Activated CD8-positive, alpha-beta memory T cell treated with anti-CD3 and anti-CD28 coated beads, Interleukin-2, amount 50 U/mL, for 24 hours (primary cell): ENCODE data around the gene LAMC2.

Source experiments
- DNase-seq: peaks from one replicate; pipeline ENCODE4 v3.0.0-alpha.2; 2020; ENCODE audit errors: extremely low read depth

The LAMC2 gene

DNA sequence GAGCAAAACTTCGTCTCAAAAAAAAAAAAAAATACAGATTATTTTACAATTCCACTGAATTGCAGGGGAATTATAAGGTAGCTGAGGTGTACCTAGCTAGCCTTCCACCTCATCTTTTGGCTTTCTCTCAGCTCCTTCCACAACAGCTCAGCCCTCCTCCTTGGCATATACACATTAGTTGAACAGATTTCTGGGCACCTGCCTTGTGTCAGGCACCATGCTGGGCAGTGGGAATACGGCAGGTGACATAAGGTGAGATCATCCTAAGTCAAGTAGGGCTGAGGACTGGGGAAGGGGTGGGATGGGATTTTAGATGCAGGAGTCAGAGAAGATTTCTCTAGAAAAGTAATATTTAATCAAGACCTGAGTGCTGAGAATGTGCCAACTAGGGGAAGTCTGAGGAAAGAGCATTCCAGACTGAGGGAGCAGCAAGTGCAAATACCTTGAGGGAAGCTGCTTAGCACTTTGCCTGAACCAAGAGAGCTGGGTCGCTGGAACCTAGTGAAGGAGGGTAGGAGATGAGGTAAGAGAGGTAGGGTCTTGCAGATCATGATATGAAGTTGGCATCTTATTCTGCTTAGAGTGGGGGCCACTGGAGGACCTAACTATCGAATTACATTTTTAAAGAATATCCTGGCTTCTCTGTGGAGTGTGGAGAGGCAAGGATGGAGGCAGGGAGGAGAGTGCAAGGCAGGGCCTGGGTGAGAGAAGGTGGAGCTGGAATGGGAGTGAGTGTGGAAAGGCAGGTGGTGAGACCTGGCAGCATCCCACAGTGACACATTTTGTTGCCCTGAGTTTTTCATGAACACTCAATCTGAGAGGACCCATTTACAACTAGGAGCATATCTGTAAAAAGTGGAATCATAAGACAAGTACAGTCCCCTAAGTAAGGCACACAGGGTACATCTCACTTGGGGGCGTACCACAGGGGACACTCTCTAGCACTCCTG, 28.2 kb downstream of the LAMC2 start:
- no peak for DNase-seq

DNA sequence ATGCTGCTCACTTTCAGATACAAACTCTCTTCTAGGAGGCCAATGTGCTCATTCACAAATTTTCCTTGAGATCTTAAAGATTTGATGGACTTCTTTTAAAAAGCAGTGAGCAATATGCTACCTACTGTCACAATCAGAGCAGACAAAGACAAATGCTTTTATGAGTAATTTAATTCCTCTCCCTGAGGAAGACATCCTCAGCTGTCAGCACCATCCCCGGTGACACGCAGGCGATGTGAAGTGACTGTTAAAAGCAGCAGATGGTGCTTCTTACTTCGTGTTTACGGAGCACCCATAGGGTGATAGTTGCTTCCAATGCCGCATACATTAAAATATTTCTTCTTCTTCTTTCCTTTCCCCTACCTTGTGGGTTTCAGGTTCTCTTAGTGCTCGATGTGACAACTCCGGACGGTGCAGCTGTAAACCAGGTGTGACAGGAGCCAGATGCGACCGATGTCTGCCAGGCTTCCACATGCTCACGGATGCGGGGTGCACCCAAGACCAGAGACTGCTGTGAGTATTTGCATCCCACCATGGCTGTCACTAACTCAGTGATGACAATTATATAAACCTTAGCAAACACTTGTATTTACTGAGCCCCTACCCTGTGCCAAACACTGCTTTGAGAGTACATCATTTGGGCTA, 29.1 kb downstream of the LAMC2 start:
- no peak for DNase-seq

DNA sequence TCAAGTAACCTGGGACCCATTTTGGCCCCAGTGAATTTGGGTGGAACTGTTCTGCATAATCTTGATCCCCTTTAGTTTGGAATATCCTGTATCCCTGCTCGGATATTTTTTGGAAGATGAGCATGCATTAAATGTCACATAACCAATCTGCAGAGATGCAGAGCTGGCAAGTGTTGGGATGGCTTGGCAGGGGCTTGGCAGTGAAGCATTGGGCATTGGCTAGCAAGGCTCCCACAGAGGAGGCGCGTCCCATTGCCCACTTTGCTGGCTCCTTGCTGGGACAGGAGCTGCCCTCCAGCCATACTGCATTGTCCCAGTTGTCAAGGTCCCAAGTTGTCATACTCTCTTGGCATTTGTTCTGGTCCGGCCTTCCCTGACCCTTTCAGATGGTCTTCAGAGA, 29.9 kb downstream of the LAMC2 start:
- DNase-seq: no peak

DNA sequence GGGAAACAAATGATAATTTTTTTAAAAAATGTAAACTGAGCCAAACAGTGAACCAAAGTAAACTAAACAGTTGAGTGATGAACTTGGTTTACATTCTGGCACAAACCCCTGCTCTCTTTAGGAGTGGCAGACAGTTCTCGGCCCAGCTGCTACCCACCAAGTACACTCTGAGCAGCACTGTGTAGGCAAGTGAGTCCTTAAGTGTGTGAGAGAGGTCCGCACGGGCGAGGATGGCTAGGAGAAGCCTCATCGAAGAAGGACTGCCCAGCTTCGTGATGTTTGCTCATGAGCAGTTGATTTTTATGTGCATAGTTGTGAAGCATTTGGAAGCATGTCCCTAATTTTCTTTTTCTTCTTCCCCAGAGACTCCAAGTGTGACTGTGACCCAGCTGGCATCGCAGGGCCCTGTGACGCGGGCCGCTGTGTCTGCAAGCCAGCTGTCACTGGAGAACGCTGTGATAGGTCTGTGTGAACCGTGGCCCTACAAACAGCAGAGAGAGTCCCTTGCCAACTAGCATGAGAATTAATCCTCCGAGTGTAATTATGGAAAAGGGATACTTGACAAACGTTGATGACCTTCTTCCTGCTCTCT, 32.1 kb downstream of the LAMC2 start:
- no peak for DNase-seq

DNA sequence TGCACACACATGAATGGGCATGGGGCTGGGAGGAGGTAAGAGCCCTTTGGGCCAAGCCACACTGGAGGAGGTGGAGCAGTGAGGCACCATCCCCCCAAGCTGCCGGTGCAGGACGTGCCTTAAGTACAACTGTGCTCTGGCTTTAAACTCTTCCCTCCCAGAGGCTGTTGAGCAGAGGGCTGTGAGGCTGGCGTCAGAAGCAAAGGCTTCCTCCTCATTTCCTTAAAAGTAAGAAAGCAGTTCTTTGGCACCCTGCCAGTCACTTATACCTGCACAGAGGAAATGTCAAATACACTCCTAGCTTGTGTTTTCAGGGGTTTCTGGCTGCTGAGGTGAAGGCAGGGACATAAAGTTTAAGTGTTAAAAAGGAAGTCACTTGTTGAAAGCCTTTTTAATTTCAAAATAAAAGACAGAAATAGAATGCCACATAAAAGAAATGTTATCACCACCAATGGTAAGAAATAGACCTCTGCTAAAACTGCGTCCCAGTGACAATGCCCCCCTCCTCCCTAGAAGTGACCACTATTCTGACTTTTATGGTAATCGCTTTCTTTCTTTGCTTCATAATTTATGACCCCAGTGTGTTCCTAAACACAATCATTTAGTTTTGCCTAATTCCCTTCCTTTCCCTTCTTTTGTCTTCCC, 33.0 kb downstream of the LAMC2 start:
- no peak for DNase-seq

DNA sequence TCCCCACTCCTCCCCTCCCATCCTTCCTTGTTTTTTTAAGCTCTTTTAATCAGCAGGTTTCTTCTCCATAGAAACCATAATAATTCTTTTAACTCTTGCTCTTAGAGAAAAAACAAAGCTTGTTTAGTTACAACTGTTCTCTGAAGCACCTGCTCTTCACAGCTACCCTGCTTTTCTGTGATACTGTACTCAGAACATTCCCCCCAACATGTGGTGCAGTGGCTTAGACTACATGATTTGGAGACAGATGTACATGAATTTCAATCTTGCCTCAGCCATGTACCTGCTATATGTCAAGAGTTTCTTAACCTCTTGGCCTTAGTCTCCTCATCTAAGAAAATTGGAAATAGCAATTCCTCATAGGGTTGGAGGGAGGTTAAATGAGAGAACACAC, 33.5 kb downstream of the LAMC2 start:
- DNase-seq: no peak

DNA sequence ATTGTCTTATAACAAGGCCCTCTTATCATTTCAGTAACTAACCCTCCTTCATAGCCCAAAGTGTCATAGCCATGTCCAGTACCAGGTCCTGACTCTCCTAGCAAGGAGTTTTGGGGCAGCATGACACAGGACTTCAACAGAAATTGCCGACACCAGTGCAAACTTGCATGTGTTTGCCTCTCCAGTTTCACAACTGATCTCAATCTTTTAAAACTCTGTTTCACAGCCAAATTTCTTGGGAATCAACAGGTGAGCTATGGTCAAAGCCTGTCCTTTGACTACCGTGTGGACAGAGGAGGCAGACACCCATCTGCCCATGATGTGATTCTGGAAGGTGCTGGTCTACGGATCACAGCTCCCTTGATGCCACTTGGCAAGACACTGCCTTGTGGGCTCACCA, 36.8 kb downstream of the LAMC2 start:
- no peak for DNase-seq

DNA sequence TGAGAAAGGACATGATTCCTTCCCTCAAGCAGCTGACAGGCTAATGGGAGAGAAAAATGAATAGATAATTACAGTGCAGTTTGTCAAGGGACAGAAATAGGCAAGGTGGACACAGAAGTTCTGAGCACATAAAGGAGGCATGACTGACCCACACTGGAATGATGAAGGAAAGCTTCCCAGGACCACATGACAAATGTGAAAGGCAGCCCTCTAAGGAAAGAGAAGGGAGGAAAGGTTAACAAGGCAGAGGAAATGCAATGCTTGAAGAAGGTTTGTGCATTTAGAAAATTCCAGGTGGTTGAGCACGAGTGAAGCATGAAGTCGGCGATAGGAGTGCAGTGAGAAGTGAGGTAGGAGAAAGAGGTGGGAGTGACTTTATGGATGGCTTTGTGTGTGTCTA, 37.4 kb downstream of the LAMC2 start:
- DNase-seq: no peak

DNA sequence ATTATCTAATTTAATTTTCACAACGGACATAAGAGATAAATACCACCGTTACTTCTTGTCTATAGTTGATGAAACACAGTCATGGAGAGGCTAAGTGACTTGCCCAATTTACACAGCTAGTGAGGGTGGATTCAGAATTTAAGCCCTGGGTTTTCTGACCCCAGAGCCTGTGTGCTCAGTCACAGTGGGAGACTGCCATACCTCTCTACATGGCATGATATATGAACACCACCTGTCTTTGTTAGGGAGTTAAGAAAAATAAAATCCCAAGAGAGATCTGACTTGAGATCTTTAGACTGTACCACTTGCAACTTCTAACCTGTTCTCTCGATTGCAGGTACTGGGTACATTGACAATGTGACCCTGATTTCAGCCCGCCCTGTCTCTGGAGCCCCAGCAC, 40.3 kb downstream of the LAMC2 start:
- no peak for DNase-seq

DNA sequence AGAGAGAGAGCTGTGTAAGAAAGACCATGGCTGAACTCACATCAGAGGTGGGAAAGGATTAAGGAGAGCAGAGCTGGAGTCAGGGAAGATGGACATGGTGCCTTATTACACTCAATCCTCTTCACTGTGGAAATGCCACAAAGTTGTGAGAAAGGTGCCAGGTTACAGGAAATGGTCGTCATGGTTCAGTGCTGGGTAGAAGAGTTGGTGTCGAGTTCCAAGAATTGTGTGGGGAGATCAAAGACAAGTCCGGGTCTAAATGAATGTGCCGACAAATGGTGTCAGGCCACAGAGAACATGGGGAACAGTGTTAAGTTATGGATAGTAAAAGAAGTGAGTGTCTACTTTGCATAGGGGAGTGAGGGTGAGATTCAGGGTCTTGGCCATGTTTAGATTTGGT, 40.9 kb downstream of the LAMC2 start:
- no peak for DNase-seq

DNA sequence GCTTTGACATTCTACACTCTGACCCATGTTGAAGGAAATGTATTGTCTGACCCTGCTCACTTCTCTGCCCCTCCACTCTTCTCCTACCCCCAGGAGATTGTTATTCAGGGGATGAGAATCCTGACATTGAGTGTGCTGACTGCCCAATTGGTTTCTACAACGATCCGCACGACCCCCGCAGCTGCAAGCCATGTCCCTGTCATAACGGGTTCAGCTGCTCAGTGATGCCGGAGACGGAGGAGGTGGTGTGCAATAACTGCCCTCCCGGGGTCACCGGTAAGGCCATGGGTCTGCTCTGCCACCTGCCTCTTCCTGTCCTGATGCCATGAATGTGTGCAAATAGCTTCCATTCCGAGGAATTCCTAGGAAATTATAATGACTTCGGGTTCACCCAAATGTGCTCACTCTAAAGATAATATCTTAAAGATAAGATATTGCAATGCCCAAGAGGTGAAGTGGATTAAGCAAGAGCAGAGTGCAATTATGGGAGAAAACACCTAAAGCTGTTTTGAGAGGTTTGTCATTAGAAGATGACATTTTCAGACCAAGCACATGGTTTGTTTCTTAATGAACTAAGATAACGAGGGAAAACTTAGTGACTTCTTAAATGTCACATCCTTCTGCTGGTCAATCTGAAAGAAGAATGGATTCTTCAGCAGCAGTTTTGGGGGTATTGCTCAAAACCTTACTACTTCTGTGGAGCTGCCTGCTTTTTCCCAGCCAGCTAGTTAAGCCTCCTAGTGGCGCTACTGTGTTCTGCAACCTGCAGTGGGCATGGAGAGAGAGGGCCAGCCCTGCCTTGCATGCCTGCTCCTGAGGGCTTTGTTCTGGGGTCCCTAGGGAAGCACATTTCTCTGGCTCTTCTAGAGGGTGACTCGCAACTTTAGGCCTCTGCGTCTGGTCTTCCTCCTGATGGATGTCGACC, 41.6 kb downstream of the LAMC2 start:
- no peak for DNase-seq

DNA sequence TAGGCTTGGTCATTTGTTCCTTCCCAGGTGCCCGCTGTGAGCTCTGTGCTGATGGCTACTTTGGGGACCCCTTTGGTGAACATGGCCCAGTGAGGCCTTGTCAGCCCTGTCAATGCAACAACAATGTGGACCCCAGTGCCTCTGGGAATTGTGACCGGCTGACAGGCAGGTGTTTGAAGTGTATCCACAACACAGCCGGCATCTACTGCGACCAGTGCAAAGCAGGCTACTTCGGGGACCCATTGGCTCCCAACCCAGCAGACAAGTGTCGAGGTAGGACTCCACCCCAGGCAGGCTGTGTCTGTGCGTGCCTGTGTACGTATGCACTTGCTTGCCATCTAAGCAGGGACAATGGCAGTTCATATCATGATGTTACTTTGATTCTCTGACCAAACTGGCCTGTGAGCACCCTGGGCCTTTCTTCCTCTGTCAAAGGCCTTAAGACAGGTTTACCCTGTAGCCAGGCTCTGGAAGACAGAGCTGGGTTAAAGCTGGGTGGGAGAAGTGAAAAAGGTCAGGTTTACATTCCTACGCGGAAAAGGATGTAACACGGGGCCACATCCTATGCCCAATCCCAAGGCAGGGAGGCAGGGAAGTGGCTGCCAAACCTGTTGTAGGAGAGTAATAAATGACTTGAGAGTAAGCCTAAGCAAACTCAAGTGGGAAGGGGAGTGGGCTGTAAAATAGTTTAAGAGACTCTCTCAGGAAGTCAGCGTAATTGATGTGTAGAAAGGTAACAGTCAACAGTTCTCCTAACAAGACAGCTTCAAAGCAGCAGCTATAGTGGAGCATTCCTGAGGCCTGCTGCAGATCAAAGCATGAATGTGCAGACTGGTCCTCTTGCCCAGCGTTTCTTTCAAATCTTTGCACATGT, 42.5 kb downstream of the LAMC2 start:
- no peak for DNase-seq

DNA sequence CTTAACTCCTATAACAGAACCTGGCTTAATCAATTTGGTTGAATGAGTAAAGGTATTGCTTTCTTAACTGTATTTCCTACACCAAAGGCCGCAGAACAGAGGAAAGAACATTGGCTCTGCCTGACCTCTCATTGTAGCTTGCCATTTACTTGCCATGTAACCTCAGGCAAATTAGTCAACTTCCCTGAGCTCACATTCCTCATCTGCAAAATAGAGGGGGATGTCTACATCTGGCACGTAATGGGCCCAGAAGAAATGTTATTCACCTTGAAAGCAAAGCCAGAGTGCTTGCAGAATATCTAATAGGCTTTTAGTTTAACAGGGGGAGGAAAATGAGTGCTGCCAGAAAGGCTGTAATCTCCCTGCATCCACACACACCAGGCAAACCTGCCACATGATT, 44.3 kb downstream of the LAMC2 start:
- DNase-seq: no peak

DNA sequence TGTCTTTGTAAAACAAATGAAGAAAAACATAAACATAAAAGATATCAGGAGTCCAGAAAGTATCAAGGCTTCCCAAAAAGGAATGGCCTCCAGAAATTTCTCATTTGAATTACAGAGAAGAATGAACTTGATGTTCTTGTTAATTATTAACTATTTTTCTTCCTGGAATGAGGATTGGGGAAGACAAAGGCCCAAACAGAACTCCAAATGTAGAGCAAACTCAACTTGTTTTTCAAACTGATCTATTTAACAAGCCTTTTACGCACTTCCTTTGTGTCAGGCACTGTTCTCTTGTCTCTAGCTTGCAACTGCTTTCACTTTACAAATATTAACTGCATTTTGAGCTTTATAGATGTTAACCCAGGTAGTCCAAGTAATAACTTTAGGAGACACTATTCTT, 45.5 kb downstream of the LAMC2 start:
- DNase-seq: no peak

DNA sequence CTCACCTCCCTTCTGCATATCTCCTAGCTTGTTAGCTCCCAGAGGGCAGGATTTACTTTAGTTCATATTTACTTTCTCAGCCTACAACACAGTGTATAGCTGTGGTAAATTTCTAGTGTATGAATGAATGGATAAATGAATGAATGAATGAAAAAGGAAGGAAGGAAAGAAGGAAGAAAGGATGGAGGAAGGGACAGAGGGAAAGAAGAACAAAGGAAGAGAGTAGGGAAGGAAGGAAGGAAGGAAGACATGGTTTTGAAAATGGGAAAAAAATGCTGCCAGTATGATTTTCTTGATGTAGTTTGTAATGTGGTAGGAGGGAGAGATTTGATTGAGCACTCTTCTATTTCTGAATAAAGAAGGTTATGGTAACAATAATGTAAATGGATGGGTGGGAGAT, 47.0 kb downstream of the LAMC2 start:
- DNase-seq: no peak

DNA sequence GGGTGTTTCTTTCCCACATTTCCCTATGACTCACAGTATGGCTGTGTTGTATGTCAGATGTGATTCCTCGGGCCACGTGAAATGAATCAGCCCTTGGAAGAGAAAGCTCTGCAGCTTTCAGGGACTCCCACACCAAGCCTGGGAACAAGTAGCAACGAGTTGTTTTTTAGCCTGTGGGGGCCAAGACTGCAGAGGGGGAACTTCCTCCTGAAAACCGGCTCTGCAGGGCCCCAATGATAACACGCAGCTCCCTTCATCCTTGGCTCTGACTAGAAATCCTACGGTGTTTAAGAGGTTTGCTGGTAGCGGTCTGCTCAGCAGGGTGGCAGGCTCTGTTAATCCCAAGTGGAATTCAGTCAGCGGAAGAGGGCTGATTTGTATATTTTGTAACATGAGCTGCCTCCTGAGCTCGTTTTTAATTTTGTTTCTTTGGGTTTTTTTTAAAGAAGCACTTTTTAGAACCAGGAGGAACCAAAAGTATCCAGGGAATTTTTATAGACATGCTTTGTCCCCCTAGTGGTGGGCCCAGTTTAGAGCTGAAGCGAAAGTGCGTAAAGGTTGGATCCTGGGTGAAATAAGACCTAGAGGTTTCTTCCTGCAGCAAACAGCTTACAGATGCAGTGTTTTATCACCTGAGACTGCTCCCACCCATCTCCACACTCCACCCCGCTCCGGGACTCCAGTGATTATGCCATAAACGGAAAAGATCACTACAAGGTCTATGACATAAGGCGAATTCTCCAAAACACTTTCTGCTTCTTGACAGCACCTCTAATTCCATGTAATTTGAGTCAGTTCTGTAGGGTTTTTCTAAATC, 48.8 kb downstream of the LAMC2 start:
- no peak for DNase-seq

DNA sequence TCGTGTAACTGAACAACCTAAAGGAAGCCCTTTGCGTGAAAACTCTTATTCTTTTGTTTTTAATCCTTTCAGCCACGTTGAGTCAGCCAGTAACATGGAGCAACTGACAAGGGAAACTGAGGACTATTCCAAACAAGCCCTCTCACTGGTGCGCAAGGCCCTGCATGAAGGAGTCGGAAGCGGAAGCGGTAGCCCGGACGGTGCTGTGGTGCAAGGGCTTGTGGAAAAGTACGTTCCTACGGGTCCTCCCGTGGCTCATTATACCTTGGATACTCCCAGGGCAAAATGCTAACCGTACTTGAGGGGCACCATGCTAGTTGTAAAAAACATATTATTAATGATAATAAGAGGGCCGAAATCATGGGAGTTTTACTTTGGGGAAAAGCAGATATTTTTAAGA, 49.4 kb downstream of the LAMC2 start:
- no peak for DNase-seq

DNA sequence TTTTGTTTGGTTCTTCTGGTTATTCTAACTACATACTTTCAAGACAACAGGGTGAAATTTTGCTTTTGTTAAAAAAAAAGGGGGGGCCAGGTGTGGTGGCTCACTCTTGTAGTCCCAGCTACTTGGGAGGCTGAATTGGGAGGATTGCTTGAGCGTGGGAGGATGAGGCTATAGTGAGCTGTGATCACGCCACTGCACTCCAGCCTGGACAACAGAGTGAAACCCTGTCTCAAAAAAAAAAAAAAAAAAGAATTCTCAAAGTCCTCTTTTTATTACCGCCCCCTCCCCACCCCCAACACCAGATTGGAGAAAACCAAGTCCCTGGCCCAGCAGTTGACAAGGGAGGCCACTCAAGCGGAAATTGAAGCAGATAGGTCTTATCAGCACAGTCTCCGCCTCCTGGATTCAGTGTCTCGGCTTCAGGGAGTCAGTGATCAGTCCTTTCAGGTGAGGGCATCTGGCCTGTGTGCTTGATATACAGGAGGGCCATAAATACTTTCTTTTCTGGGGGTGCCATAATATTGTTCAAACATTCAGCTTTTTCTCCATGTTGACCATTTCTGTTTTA, 50.2 kb downstream of the LAMC2 start:
- no peak for DNase-seq

DNA sequence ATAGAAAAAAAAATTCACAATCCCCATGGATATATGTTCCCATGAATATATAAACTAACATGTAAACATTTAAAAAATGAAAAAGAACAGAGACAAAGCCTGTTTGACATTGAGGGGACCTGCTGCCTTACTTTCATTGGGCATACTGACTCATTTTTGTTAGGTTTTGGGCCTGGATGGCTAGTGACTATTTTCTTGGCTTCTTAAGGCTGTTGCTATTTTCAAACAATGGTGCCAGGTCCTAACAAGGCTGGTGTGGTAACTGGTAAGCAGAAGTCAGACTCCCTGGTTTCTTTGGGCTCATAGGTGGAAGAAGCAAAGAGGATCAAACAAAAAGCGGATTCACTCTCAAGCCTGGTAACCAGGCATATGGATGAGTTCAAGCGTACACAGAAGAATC, 51.0 kb downstream of the LAMC2 start:
- DNase-seq: no peak
